Activated naive CD8-positive, alpha-beta T cell treated with anti-CD3 and anti-CD28 coated beads, Interleukin-2, amount 10 ng/mL, durations not matched to agents 7 days and 5 days (primary cell): Measurements from ENCODE around the gene NECTIN4. TPM values are rescaled to one million over a fixed set of nuclear protein-coding genes. Genes with fewer than 3 reads are reported as not detected.

Source experiments
- ATAC-seq: fragments of 150-1000 bp; cut with Tn5 transposase; one replicate; pipeline ENCODE4 v1.10.0; 2021; ENCODE audit warnings: low read depth, moderate library complexity
- POLR2A ChIA-PET: fragments of 350-600 bp; sonication (Branson Sonifier 250); formaldehyde crosslinking; loops from one replicate; lab custom pipeline; 2021; ENCODE audit warnings: antibody characterized with exemption; lab: Charles Lee
- DNase-seq: peaks from one replicate; pipeline ENCODE4 v3.0.0; 2021
- H3K27ac Mint-ChIP-seq: one replicate; pipeline ENCODE4 v1.8.0; 2022; ENCODE audit warnings: mild to moderate bottlenecking, mixed read lengths
- H3K27me3 Mint-ChIP-seq: one replicate; pipeline ENCODE4 v1.8.0; 2022; ENCODE audit warnings: mild to moderate bottlenecking, moderate library complexity, mixed read lengths
- H3K36me3 Mint-ChIP-seq: one replicate; pipeline ENCODE4 v1.8.0; 2021; ENCODE audit warnings: mild to moderate bottlenecking, mixed read lengths
- H3K4me1 Mint-ChIP-seq: one replicate; pipeline ENCODE4 v1.8.0; 2021; ENCODE audit warnings: mixed read lengths
- H3K4me3 Mint-ChIP-seq: one replicate; pipeline ENCODE4 v1.8.0; 2022; ENCODE audit warnings: mild to moderate bottlenecking, moderate library complexity, mixed read lengths
- H3K9me3 Mint-ChIP-seq: one replicate; pipeline ENCODE4 v1.8.0; 2021; ENCODE audit warnings: mixed read lengths
- total RNA-seq, 2 experiments: library from RNA; stranded (reverse); gene quantifications; one replicate each; pipeline ENCODE4 v1.2.3, GENCODE V29; 2021

NECTIN4 gene
- total RNA-seq, 2 experiments from 2014 or later = not detected

DNA sequence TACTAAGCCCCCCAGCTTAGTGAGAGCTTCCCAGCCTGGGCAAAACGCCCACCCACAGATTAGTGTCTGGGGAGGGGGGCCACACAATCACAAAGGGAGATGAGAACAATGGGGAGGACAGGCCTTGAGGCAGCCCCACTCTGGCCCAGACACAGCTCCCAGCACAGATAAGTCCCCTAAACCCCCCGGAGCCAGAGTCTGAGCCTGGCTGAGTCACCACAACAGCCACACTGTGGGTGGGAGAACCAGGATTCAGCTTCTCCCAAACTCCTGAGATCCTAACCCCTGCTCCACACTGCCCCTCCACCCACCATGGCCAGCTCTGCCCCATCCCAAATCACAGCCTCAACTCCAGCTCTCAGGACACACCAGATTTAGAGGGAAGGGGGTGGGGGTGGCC is 4.2 kb downstream of the NECTIN4 start:
- Mint-ChIP-seq H3K27me3 (no peaks in the 10 kb centered on the region), H3K27ac (no peak overlapping the region), H3K9me3 (no peaks in the 10 kb centered on the region), H3K36me3 (no peaks in the 10 kb centered on the region), H3K4me3 (no peak overlapping the region), H3K4me1 (peaks cover 7% of the 10 kb centered on the region)
- DNase-seq (no peak), ATAC-seq (no peak)
- POLR2A ChIA-PET = interaction anchor here (0.8 to 0.9 kb wide), 2 partner anchors 15 to 17 kb away, joined by 3 read pairs; partner anchors contain the start of gene ARHGAP30

GRCh38 chr1:161084597-161084988 is 4.8 kb downstream of the NECTIN4 start:
- no peaks in the 10 kb centered on the region for H3K9me3 Mint-ChIP-seq
- ATAC-seq (no peak), DNase-seq (no peak)
- no peaks in the 10 kb centered on the region for H3K36me3 Mint-ChIP-seq
- POLR2A ChIA-PET = interaction anchor here (0.8 to 0.9 kb wide), 2 partner anchors 15 to 16 kb away, joined by 3 read pairs; partner anchors contain the start of gene ARHGAP30
- no peak overlapping the region for H3K4me3 Mint-ChIP-seq
- H3K27me3 Mint-ChIP-seq = no peaks in the 10 kb centered on the region
- peaks cover 9% of the 10 kb centered on the region for H3K4me1 Mint-ChIP-seq
- no peak overlapping the region for H3K27ac Mint-ChIP-seq

- Mint-ChIP-seq H3K4me1 (peaks cover 9% of the 10 kb centered on the region), H3K36me3 (no peaks in the 10 kb centered on the region), H3K27me3 (no peaks in the 10 kb centered on the region), H3K4me3 (no peak overlapping the region), H3K27ac (no peak overlapping the region), H3K9me3 (no peaks in the 10 kb centered on the region)
- DNase-seq (no peak), ATAC-seq (no peak)
- POLR2A ChIA-PET = interaction anchor here (0.9 kb wide), 1 partner anchor 14 kb away, joined by 3 read pairs; the partner anchor contains the start of gene ARHGAP30
These were observed 5.4 kb downstream of the NECTIN4 start for GRCh38 chr1:161083748-161084596.

DNA sequence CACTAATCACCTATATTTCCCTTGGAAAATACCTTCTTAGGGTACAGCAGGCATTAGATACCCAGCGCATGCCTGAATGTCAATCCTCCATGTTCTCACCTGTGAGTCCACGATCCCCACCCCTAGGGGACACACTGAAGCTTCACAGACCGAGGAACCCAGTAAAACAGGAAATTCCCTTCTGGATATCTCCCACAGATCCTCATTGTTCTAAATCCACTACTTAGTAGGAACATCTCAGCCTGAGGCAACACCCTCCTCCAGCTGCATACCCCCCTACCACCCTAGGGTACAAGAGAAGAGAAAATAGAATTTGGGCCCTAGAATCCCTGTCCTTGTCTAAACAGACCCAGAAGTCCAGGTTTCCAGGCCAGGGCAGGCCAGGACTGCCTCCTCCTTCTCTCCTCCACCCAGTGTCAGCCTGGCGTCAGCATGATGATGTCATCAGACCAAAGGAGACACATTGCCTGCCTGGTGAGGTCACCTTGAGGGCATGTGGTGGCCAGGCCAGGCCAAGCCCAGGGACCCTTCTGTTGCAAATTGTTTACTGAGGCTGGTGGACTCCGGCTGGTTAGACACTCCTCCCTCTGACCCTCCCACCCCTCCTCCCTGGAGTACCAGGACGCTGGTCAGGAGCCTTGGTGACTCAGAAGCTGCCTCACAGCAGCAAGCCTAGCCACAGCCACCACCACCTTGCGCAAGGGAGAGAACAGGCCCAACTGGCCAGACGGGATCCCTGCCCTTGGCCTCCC is 6.2 kb downstream of the NECTIN4 start:
- ATAC-seq (no peak), DNase-seq (no peak)
- Mint-ChIP-seq H3K36me3 (no peaks in the 10 kb centered on the region), H3K4me1 (peaks cover 7% of the 10 kb centered on the region), H3K4me3 (no peak overlapping the region), H3K27me3 (no peaks in the 10 kb centered on the region), H3K27ac (no peak overlapping the region), H3K9me3 (no peaks in the 10 kb centered on the region)
- POLR2A ChIA-PET = interaction anchor here (2.3 kb wide), 1 partner anchor 13 kb away, joined by 6 read pairs; the partner anchor contains the start of gene ARHGAP30

DNA sequence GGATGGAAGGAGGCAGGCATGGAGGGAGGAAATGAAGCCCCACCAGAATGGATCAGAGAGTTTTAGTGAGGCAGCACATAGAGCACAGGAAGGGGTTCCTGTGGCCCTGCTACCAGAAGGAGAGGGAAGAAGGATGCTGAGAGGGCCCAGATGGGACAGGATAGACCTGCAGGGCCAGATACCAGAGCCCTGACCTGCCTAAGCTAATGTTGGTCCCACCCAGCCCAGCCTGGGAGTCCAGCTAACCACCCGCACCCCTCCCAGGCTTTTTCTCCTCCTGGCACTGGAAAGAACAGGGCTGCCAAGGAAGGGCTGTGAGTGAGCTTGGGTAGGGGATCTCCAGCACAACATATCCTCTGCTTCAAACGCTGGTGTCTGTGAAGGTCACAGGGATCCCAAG is 6.9 kb downstream of the NECTIN4 start:
- Mint-ChIP-seq H3K4me3 (no peak overlapping the region), H3K27me3 (no peaks in the 10 kb centered on the region), H3K4me1 (peaks cover 7% of the 10 kb centered on the region), H3K9me3 (no peaks in the 10 kb centered on the region), H3K27ac (no peak overlapping the region), H3K36me3 (no peaks in the 10 kb centered on the region)
- no peak for ATAC-seq
- POLR2A ChIA-PET = interaction anchor here (0.6 to 2.3 kb wide), 2 partner anchors 12 to 66 kb away, joined by 4 to 6 read pairs; partner anchors contain the start of gene ARHGAP30
- DNase-seq = no peak

GRCh38 chr1:161081519-161081918 is 7.8 kb downstream of the NECTIN4 start:
- H3K4me3 Mint-ChIP-seq = no peak overlapping the region
- no peaks in the 10 kb centered on the region for H3K36me3 Mint-ChIP-seq
- POLR2A ChIA-PET = interaction anchor here (2.3 kb wide), 1 partner anchor 11 kb away, joined by 6 read pairs; the partner anchor contains the start of gene ARHGAP30
- peaks cover 7% of the 10 kb centered on the region for H3K4me1 Mint-ChIP-seq
- H3K27me3 Mint-ChIP-seq = no peaks in the 10 kb centered on the region
- no peak overlapping the region for H3K27ac Mint-ChIP-seq
- H3K9me3 Mint-ChIP-seq = no peaks in the 10 kb centered on the region
- DNase-seq (no peak), ATAC-seq (no peak)

DNA sequence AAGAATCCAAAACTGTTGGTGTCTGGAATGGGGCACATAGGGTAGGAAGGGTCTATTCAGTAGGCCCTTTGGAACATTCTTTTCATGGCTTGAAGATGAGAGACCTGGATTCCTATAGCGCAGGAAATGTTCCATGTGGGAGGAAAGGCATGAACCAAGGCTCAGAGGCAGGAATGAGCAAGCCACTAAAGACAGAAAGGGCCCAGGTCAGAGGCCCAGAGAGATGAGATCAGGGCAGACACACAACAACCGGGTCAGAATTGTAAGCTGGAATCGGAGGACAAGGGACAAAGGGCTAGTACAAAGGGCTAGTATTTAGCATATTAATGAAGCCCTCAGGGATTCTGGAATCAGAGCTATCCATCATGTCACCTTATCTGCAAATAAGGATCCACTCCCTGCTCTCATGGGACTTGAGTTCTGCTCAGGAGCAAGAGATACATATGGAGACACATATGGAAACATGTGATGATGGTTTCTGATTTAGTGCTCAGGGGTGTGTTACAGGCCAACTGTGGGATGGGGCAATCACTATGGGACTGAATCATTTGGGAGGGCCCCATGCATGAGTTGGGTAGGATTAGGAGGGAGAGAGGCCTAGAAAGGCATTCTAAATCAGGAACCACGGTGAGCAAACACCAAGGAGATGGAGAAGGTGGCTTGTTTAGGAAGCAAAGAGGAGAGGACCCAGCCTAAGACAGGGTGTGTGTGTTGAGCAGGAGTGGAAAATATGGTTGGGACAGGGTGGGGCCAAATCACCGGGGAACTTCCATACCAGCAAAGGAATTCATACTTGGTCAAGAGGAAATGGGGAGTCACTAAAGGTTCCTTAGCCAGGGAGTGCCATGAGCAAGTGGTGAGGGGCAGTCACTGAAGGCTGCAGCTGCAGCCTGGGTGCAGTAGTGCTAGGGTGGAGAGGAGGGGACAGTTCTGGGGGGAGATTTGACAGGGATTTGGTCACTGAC is 8.6 kb downstream of the NECTIN4 start:
- ATAC-seq = no peak
- no peak overlapping the region for H3K4me3 Mint-ChIP-seq
- H3K4me1 Mint-ChIP-seq = peaks cover 7% of the 10 kb centered on the region
- no peak overlapping the region for H3K27ac Mint-ChIP-seq
- H3K27me3 Mint-ChIP-seq = no peaks in the 10 kb centered on the region
- no peaks in the 10 kb centered on the region for H3K36me3 Mint-ChIP-seq
- H3K9me3 Mint-ChIP-seq = no peaks in the 10 kb centered on the region
- DNase-seq = no peak
- POLR2A ChIA-PET = interaction anchor here (2.3 kb wide), 1 partner anchor 11 kb away, joined by 6 read pairs; the partner anchor contains the start of gene ARHGAP30

DNA sequence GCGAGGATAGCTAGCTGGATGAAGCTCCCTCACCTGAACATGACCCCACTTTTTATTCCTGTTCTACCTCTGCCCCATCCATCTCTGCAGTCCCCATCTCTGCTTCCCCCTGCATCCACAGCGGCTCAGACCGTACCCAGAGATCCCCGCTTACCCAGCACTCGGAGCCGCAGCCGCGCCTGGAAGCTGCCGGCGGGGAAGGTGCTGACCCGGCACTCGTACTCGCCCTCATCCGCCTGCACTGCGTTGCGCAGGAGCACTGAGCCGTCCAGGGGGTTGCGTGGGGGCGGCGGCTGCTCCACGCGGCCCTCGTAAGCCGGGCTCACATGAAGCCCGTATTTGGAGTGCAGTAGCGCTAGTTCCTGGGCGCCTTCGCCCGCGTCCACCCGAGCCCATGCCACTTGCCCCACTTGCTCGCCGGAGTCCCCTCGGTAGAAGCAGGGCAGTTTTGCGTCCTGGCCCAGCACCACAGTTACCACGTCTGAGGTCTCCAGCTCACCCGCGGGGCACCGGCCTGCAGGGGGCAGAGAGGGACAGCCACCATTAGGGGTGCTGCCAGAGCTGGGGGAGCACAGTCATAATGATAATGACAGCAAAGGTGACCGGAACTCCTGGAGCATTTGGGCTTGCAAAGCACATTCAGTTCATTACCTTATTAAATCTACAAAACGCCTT is 9.8 kb downstream of the NECTIN4 start:
- DNase-seq = no peak
- H3K27ac Mint-ChIP-seq = no peak overlapping the region
- no peak overlapping the region for H3K4me3 Mint-ChIP-seq
- POLR2A ChIA-PET = interaction anchor here (1.2 kb wide), 1 partner anchor 10 kb away, joined by 8 read pairs; the partner anchor contains the start of gene ARHGAP30
- H3K27me3 Mint-ChIP-seq = no peaks in the 10 kb centered on the region
- H3K9me3 Mint-ChIP-seq = no peaks in the 10 kb centered on the region
- H3K36me3 Mint-ChIP-seq = no peaks in the 10 kb centered on the region
- peaks cover 7% of the 10 kb centered on the region for H3K4me1 Mint-ChIP-seq
- no peak for ATAC-seq

GRCh38 chr1:161077426-161077825 is 11.9 kb downstream of the NECTIN4 start:
- H3K36me3 Mint-ChIP-seq = no peaks in the 10 kb centered on the region
- H3K27me3 Mint-ChIP-seq = no peaks in the 10 kb centered on the region
- H3K4me3 Mint-ChIP-seq = no peak overlapping the region
- no peak overlapping the region for H3K27ac Mint-ChIP-seq
- POLR2A ChIA-PET = no interaction called here
- H3K4me1 Mint-ChIP-seq = peaks cover 20% of the 10 kb centered on the region
- DNase-seq (no peak), ATAC-seq (no peak)
- H3K9me3 Mint-ChIP-seq = no peaks in the 10 kb centered on the region

DNA sequence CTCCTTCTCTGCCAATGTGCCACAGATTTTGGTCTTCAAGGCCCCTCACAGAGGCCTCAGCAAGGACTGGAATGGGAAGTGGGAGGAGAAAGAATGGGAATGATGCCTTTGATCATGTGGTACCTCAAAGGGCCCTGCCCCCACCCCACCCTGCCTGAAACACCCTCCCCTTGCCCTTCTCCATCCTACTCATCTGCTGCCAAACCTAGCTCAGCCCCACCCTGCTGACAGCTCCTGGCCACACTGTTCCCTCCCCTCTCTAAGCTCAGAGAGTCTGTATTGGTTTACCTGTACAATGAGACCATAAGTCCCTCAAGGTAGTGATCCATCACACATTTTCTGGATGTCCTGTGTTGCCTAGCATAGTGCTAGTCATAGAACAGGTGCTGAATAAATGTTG is 12.9 kb downstream of the NECTIN4 start:
- no peaks in the 10 kb centered on the region for H3K27me3 Mint-ChIP-seq
- H3K4me1 Mint-ChIP-seq = peaks cover 27% of the 10 kb centered on the region
- POLR2A ChIA-PET = no interaction called here
- no peak overlapping the region for H3K4me3 Mint-ChIP-seq
- no peaks in the 10 kb centered on the region for H3K9me3 Mint-ChIP-seq
- no peaks in the 10 kb centered on the region for H3K36me3 Mint-ChIP-seq
- H3K27ac Mint-ChIP-seq = no peak overlapping the region
- DNase-seq = no peak
- no peak for ATAC-seq

GRCh38 chr1:161074676-161075368 is 14.5 kb downstream of the NECTIN4 start:
- Mint-ChIP-seq H3K4me3 (no peak overlapping the region), H3K36me3 (no peaks in the 10 kb centered on the region), H3K27me3 (no peaks in the 10 kb centered on the region), H3K4me1 (peaks cover 33% of the 10 kb centered on the region), H3K27ac (peak overlapping the region; percentile 46), H3K9me3 (no peaks in the 10 kb centered on the region)
- ATAC-seq (no peak), DNase-seq (no peak)
- POLR2A ChIA-PET = interaction anchor here (0.6 kb wide), 1 partner anchor 19 kb away, joined by 3 read pairs; no protein-coding TSS in a partner anchor
